ENCODE measurements around the gene TMX4.
"Not testable (repeated sequence)": the region's sequence is repeated elsewhere in the genome, so short reads cannot be mapped to it uniquely, and the experiment has no call there.

GRCh38 chr20:8031539-8031938 is 12.0 kb upstream of the TMX4 start:
- not testable (repeated sequence) for TF ChIP-seq CTCF, POLR2A (IDR thresholded peaks at IDR 0.05)

Measured in testis (tissue), 2 donors.